NCI-H82 treated with DMSO at 0.1 percent for 48 hours (cell line): ENCODE data around the gene ARG2.

Experiments used
- DNase-seq: peaks from one replicate; lab custom pipeline; 2025; ENCODE audit not compliant: unreplicated experiment; lab: John Stamatoyannopoulos, UW

Gene ARG2

DNA sequence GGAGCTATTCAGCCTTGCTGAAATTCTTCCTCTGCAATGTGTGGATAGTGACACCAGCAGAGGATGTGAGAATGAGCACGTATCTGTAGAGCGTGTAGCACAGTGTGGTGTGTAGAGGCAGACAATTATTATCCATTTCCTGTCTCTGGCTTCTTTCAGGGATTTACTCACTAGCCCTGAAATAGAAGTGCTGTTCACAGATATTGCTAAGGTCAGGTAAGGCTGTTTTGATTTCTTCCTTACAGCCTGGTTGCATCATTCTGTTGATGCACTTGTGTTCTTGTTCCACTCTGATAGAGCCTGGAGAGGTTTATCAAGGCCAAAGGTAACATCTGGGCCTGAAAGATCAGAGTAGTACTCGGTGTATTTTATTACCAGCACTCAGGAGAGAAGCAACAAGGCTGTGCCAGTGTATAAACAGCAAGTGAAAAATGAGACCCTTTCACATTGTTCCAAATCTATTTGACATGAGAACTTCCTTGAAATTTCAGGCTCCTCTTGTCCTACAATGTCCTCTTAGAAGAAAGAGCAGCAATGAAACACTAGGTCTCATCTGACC lies 16.7 kb downstream of the ARG2 start:
- DNase-seq, result no peak

DNA sequence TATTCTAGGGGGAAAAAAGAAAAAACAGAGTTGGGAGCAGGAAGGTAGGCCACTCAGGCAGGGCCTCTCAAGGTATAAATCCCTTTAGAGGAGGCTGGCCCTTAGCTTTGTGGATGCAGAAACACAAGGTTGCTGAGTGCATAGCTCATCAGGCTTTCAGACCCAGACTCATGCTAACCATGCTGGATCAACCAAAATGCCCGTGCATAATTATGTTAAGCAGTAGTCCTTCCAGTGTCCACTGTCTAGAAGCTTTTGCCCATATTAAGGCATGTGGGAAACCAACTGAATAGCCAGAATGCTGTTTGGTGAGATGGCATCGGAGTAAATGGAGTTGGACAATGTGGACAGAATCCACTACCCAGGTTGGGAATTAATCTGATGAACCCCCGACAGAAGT lies 18.9 kb downstream of the ARG2 start:
- DNase-seq, result no peak

DNA sequence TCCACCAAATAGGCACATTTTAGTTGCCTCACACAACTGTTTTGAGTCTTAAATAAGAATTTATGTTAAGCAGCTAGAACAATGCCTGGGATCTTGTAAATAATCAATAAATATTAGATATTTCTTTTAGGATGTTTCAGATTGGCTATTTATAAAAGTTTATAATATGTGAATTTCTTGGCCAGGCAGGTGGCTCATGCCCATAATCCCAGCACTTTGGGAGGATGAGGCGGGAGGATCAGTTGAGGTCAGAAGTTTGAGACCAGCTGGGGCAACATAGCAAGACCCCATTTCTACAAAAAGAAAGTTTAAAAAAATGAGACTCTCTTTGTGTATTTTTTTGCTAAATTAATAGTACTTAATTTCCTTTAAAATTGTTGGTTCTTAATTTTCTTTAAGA lies 21.8 kb downstream of the ARG2 start:
- no peak for DNase-seq

DNA sequence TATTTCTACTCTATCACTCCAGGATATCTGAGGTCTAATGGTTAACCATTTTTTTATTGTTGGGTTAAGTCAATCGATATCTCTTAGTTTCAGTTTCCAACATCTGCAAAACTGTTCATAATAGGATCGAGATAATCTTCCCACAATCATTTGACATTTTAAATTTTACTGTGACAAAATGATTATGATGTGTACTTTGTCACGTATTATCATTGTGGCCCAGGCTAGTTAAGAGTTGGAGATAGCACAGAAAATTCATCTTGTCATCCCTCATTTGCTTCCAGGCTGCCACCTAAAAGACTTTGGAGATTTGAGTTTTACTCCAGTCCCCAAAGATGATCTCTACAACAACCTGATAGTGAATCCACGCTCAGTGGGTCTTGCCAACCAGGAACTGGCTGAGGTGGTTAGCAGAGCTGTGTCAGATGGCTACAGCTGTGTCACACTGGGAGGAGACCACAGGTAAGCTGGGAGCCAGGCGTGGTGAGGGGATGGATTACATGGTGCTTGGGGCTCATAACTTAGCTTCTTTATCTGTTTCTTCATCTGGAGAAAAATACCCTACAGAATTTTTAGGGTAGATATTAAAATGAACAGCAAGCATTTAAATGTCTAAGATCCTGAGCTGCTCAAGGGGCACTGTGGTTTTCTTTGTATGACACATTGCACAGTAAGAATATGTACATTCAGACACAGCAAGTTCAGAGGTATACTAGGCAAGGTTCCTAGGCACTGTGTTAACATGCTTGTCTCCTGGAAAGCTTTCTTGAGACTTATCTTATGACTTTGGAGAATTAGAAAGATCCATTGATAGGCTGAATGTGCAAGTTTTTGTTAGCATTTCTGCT lies 22.4 kb downstream of the ARG2 start:
- DNase-seq, result no peak

- no peak for DNase-seq
Measured at GRCh38 chr14:67643713-67644112, 24.0 kb downstream of the ARG2 start.

DNA sequence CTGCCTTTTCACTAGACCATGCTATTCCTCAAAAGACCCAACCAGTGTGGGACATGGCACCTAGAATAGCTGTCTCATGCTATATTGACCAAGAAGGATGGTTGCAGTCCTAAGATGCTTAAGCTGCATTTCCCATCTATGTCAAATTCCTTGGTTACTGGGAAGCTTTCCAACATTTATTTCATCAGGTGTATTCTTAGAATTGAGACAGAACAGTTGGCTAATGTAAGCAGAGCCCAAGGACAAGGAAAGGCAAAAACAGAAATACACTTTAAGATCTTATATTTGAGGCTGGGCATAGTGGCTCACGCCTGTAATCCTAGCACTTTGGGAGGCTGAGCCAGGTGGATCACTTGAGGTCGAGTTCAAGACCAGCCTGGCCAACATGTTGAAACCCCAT lies 24.7 kb downstream of the ARG2 start:
- DNase-seq, result no peak

DNA sequence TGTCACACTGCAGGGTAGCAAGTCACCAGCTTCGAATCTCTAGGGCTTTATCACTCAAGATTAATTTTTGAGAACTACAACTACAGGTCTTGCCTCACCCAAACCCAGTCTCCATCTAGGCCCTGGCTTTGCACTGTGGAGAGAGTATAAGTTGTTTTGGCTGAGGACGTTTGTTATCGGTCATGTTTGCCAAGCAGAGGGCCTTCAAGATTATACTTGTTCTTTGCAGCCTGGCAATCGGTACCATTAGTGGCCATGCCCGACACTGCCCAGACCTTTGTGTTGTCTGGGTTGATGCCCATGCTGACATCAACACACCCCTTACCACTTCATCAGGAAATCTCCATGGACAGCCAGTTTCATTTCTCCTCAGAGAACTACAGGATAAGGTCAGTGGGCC lies 25.7 kb downstream of the ARG2 start:
- no peak for DNase-seq

DNA sequence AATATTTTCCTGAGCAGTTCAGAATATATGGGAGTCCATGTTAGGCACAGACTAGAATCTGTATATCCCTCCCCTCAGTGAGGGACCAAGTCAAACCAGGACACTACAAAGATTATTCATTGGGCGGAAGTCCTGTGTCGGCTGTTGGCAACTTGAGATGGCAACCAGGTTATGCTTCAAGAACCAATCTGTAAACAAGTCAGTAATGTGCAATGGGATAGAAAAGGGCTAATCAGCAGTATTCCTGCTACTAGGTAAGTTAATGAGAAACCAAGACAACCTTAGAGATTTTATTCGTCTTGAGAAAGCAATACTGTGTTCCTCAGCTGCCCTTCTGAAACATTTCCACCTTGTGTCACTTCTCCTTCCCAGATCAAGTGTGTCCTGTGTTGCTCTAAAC lies 26.4 kb downstream of the ARG2 start:
- no peak for DNase-seq

GRCh38 chr14:67650151-67650550 lies 30.4 kb downstream of the ARG2 start:
- DNase-seq, result no peak

DNA sequence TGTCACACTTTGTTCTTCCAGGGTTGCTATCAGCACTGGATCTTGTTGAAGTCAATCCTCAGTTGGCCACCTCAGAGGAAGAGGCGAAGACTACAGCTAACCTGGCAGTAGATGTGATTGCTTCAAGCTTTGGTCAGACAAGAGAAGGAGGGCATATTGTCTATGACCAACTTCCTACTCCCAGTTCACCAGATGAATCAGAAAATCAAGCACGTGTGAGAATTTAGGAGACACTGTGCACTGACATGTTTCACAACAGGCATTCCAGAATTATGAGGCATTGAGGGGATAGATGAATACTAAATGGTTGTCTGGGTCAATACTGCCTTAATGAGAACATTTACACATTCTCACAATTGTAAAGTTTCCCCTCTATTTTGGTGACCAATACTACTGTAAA lies 31.0 kb downstream of the ARG2 start:
- no peak for DNase-seq

GRCh38 chr14:67652189-67652588 lies 32.5 kb downstream of the ARG2 start:
- no peak for DNase-seq

DNA sequence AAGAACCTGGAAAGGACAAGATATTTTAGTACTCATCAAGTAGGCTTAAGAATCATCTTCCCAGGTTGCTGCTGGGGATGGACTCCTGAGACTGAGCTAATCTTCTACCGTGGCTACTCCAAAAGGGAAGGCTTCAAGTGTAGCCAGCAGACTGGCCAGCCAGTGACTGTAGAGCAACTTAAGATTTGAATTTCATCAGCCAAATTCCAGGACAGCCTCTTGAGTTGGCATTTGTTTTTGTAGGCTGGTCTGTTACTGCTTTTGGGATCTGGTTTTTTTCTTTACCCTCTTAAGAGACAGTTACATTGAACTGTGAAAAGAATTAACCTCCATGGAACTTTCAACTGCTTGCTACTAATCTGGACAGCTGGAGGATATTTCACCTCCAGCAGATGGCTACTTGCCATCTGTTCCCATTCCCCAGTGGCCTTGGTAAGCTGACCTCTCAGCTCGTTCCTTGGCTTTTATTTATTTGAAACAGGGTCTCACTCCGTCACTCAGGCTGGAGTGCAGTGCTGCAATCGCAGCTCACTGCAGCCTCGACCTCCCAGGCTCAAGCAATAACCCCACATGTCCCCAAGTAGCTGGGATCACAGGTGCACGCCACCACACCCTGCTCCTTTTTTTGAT lies 34.0 kb downstream of the ARG2 start:
- peak; percentile 84 for DNase-seq

DNA sequence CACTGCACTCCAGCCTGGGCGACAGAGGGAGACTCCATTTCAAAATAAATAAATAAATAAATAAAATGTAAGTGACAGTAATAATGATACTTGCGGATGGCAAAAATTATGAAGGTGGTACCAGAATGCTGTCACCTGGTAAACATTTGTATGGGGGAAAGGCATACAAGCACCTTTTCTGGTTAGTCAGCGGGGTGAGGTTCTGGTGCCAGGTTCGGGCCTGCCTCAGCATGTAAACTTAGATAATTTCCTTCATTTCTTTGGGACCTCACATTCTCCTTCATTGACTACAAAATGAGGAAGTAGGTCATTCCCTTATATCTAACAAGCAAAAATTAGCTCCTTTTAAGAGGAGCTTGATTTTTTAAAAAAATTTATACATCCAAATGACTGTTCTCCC lies 43.9 kb downstream of the ARG2 start:
- DNase-seq, result no peak

- no peak for DNase-seq
Measured at GRCh38 chr14:67665868-67666267, 46.1 kb downstream of the ARG2 start.

- no peak for DNase-seq
Measured at GRCh38 chr14:67666750-67667449, 47.2 kb downstream of the ARG2 start.

DNA sequence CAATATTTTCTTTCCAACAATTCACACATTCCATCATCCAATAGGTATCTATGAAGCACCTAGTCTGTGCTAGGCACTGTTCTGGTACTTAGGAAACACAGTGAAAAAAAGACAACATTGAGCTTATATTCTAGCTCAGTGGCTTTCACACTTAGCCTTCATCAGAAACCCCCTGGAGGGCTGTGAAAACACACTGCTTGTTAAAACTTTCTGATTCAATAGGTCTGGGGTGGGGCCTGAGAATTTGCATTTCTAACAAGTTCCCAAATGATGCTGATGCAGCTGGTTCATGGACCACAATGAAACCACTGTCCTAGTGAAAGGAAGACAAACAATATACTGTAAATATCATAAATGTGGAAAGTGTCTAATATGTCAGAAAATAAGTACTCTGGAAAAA lies 48.8 kb downstream of the ARG2 start:
- no peak for DNase-seq

- DNase-seq, result no peak
Measured at GRCh38 chr14:67673451-67673850, 53.7 kb downstream of the ARG2 start.

- DNase-seq, result peak; percentile 16
Measured at GRCh38 chr14:67674139-67674479, 54.4 kb downstream of the ARG2 start.

DNA sequence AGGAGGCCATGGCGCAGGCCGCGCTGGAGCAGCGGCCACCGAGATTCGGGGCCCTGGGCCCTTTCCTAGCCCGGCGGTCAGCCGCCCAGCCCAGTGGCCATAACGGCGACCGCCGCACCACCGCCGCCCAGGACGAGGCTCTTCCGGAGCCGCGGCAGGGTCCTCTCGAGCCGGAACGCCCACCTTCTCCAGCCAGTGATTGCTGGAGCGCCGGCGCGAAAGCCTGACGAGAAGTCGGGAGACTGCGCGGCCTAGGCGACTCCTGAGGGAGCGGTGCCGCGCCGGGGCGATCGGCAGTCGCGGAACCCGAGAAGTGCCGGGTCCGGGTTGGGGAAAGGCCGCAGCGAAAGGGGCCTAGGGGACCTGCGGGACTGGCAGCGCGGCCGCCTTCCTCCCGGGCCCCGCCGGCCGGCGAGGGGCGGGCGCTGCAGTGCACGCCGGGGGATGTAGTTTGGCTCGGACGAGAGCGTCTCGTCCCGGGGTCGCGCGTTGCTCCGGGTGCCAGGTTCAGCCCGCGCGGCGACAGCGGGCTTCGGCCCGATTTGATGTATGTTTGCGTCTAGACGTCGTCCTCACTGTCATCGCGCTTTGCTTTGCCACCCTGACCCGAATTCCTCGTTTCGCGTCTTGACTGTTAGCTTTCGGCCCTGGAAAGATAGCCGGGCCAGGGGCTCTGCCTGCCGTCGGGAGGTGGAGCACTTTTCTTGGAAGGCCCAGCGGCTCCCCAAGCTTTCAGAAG lies 54.9 kb downstream of the ARG2 start, which contains the start of gene VTI1B:
VTI1B (minus strand) TSS at position 153 of the 739 bp plus-strand sequence; CDS start at position 10, 143 bp downstream.
- DNase-seq, result peak; percentile 18

- DNase-seq, result no peak
Measured at GRCh38 chr14:67675219-67675582, 55.5 kb downstream of the ARG2 start.

GRCh38 chr14:67679006-67679405 lies 59.3 kb downstream of the ARG2 start:
- DNase-seq, result no peak
